A549 (cell line): Measurements from ENCODE around the gene LEO1. TPM values are rescaled to one million over a fixed set of nuclear protein-coding genes. Genes with fewer than 3 reads are reported as not detected.
A peak's percentile ranks its signal among the peaks of the same experiment; 100 is the strongest.

Experiments used
- ATAC-seq, 2 experiments: fragments of 200-7000 bp in 1 of 2; fragments of >200 bp in 1 of 2; cut with Nextera tagmentation in 1 of 2; cut with Tn5 transposase in 1 of 2; 3 replicates each; pipeline versions ENCODE4 v1.8.0 to v1.9.1; 2018 to 2020; ENCODE audit warnings: mild to moderate bottlenecking in 1 of 2, moderate library complexity in 1 of 2
- CTCF ChIA-PET: fragments of 300-600 bp; sonication (Branson Sonifier 250); formaldehyde crosslinking; extraction: SDS; loops from one replicate; lab custom pipeline; 2021; ENCODE audit warnings: antibody characterized with exemption, inconsistent platforms; lab: Yijun Ruan, JAX
- POLR2A ChIA-PET: fragments of 350-600 bp; formaldehyde crosslinking; extraction: SDS; loops from one replicate; lab custom pipeline; 2021; ENCODE audit warnings: antibody characterized with exemption, inconsistent platforms; lab: Yijun Ruan, JAX
- DNase-seq, 2 experiments: peaks; one replicate each; pipeline versions ENCODE4 v3.0.0 to v3.0.0-alpha.2; 2011 to 2016; ENCODE audit warnings: low read depth in 1 of 2, low spot score in 1 of 2
- FAIRE-seq: peaks from 2 replicates; lab custom pipeline; 2011; peaks lifted over from hg19 to GRCh38; lab: Jason Lieb, UNC
- H3K27ac ChIP-seq, 2 experiments: fragments of >200 bp; sonication (Bioruptor Twin); formaldehyde crosslinking; 3 replicates each; pipeline ENCODE4 v1.5.1; 2016 to 2017
- H3K4me1 ChIP-seq: fragments of >200 bp; sonication (Bioruptor Twin); formaldehyde crosslinking; 3 replicates; pipeline ENCODE4 v1.6.1; 2016
- H3K4me2 ChIP-seq: fragments of >200 bp; sonication (Bioruptor Twin); formaldehyde crosslinking; 3 replicates; pipeline ENCODE4 v1.6.1; 2016
- H3K4me3 ChIP-seq: fragments of >200 bp; sonication (Bioruptor Twin); formaldehyde crosslinking; 3 replicates; pipeline ENCODE4 v1.5.1; 2016
- H3K9me3 ChIP-seq: fragments of >200 bp; sonication (Bioruptor Twin); formaldehyde crosslinking; 3 replicates; pipeline ENCODE4 v1.6.1; 2016
- BHLHE40 ChIP-seq: IDR thresholded peaks from 2 replicates; pipeline ENCODE4 v1.6.1; 2012; ENCODE audit warnings: low read depth, low read length, inconsistent platforms
- CBX2 ChIP-seq: fragments of 200-600 bp; sonication (generic); IDR thresholded peaks from 2 replicates; pipeline ENCODE4 v1.6.1; 2016; ENCODE audit warnings: low read depth, mild to moderate bottlenecking, borderline replicate concordance
- CTCF ChIP-seq: fragments of >200 bp; sonication (Bioruptor Twin); formaldehyde crosslinking; IDR thresholded peaks from 3 replicates; pipeline ENCODE4 v1.5.1; 2016
- EHF ChIP-seq: fragments of 250-450 bp; sonication (Bioruptor Pico); IDR thresholded peaks from 2 replicates; pipeline ENCODE4 v1.5.0; 2020; ENCODE audit warnings: mild to moderate bottlenecking
- EP300 ChIP-seq, 2 experiments: fragments of >200 bp; sonication (Bioruptor Twin); formaldehyde crosslinking; IDR thresholded peaks; 2 replicates in 1 of 2; 3 replicates in 1 of 2; pipeline ENCODE4 v1.6.1; 2016 to 2017
- HES2 ChIP-seq: fragments of >200 bp; sonication (Bioruptor Twin); formaldehyde crosslinking; IDR thresholded peaks from 2 replicates; pipeline ENCODE4 v1.6.1; 2016
- HEYL ChIP-seq: fragments of 250-450 bp; sonication (Bioruptor Pico); IDR thresholded peaks from 2 replicates; pipeline ENCODE4 v1.8.0; 2021; ENCODE audit warnings: mild to moderate bottlenecking, moderate library complexity
- HOXB13 ChIP-seq: fragments of 250-450 bp; sonication (Bioruptor Pico); IDR thresholded peaks from 2 replicates; pipeline ENCODE4 v1.5.0; 2020; ENCODE audit warnings: low read depth, mild to moderate bottlenecking, moderate library complexity
- JUNB ChIP-seq: fragments of >200 bp; sonication (Bioruptor Twin); formaldehyde crosslinking; IDR thresholded peaks from 2 replicates; pipeline ENCODE4 v1.6.1; 2016
- KDM1A ChIP-seq: fragments of 200-600 bp; sonication (generic); IDR thresholded peaks from 2 replicates; pipeline ENCODE4 v1.6.1; 2016; ENCODE audit warnings: low read depth, mild to moderate bottlenecking
- KDM5A ChIP-seq: fragments of 200-600 bp; sonication (generic); IDR thresholded peaks from 2 replicates; pipeline ENCODE4 v1.6.1; 2016; ENCODE audit warnings: antibody characterized with exemption, mild to moderate bottlenecking
- MAX ChIP-seq: IDR thresholded peaks from 2 replicates; pipeline ENCODE4 v1.6.1; 2012
- MAZ ChIP-seq: fragments of 150-350 bp; IDR thresholded peaks from 2 replicates; pipeline ENCODE4 v1.6.1; 2014; ENCODE audit warnings: antibody characterized with exemption, low read depth, low read length, borderline replicate concordance
- NFE2L2 ChIP-seq: fragments of 150-350 bp; conservative IDR thresholded peaks from 2 replicates; pipeline ENCODE4 v1.6.1; 2014; ENCODE audit warnings: low read length
- NR3C1 ChIP-seq: fragments of >200 bp; sonication (Bioruptor Twin); formaldehyde crosslinking; IDR thresholded peaks from 3 replicates; pipeline ENCODE4 v1.6.1; 2017
- PBX3 ChIP-seq: IDR thresholded peaks from 2 replicates; pipeline ENCODE4 v1.6.1; 2012
- POLR2A ChIP-seq: IDR thresholded peaks from 2 replicates; pipeline ENCODE4 v1.6.1; 2012; ENCODE audit warnings: mild to moderate bottlenecking, low read length
- POLR2AphosphoS2 ChIP-seq: conservative IDR thresholded peaks from 2 replicates; pipeline ENCODE4 v1.6.1; 2012; ENCODE audit warnings: low read length, improper control_type of control experiment, inconsistent platforms
- RFX5 ChIP-seq: fragments of 450-650 bp; IDR thresholded peaks from 2 replicates; pipeline ENCODE4 v1.7.1; 2014; ENCODE audit warnings: antibody characterized with exemption, mild to moderate bottlenecking, moderate library complexity
- RNF2 ChIP-seq: fragments of 200-600 bp; sonication (generic); IDR thresholded peaks from 2 replicates; pipeline ENCODE4 v1.6.1; 2016; ENCODE audit warnings: low read depth, mild to moderate bottlenecking, antibody characterized with exemption, moderate library complexity, borderline replicate concordance
- SREBF2 ChIP-seq: fragments of 450-650 bp; IDR thresholded peaks from 2 replicates; pipeline ENCODE4 v1.6.1; 2014; ENCODE audit warnings: mild to moderate bottlenecking, moderate library complexity
- TFCP2L1 ChIP-seq: fragments of 250-450 bp; sonication (Bioruptor Pico); IDR thresholded peaks from 2 replicates; pipeline ENCODE4 v1.5.0; 2021; ENCODE audit warnings: mild to moderate bottlenecking
- TP53 ChIP-seq: fragments of 250-450 bp; sonication (Bioruptor Pico); IDR thresholded peaks from 2 replicates; pipeline ENCODE4 v1.5.0; 2021; ENCODE audit warnings: mild to moderate bottlenecking, moderate library complexity
- ZFP36 ChIP-seq: fragments of 450-650 bp; IDR thresholded peaks from 2 replicates; pipeline ENCODE4 v1.6.1; 2014; ENCODE audit warnings: borderline replicate concordance; ENCODE audit not compliant: partially characterized antibody
- WGBS: methylation state at CpG from one replicate; pipeline ENCODE4 v1.1.6; 2017; ENCODE audit errors: missing lambda C conversion rate; 5-methylcytosine and 5-hydroxymethylcytosine counted together
- polyA plus RNA-seq, 4 experiments: library from polyadenylated mRNA; depleted of rRNA in 3 of 4; stranded (reverse); fragments of >200 nt; fragmentation: RNase III in 1 of 4; extraction: RNeasy Plus Mini Kit Qiagen cat#74134 plus additional on column Dnase treatment in 1 of 4; gene quantifications; 2 replicates in 3 of 4; 3 replicates in 1 of 4; pipeline ENCODE4 v1.2.3, GENCODE V29; 2011 to 2017

The LEO1 gene
- polyA plus RNA-seq, 2 of the 4 experiments (the other 2 are of a cell fraction) = 22.3 to 60.3 TPM

GRCh38 chr15:51955504-51955903 lies 16.1 kb downstream of the LEO1 start:
- ChIA-PET CTCF (interaction anchor here (0.7 to 3.2 kb wide), 6 partner anchors 10 to 179 kb away, joined by 3 to 10 read pairs (median 4); partner anchors contain the start of gene LEO1), POLR2A (no interaction called here)
- FAIRE-seq = no peak
- no peaks in the 10 kb centered on the region for H3K9me3 ChIP-seq
- WGBS = 92% methylated on average over 3 of the region's 3 CpGs
- DNase-seq = no peak
- no peak overlapping the region for H3K4me3 ChIP-seq
- H3K4me2 ChIP-seq = no peak overlapping the region
- H3K4me1 ChIP-seq = peaks cover 7% of the 10 kb centered on the region
- H3K27ac ChIP-seq = no peak overlapping the region
- ATAC-seq = no peak; a peak in 1 of 6 replicates
- TF ChIP-seq SREBF2 (no peak), HOXB13 (no peak), RNF2 (no peak), EHF (CRISPR knock-in tag) (no peak), ZFP36 (no peak), HES2 (no peak), POLR2AphosphoS2 (no peak), KDM1A (no peak), CTCF (no peak), NR3C1 (no peak), MAZ (no peak)
- TF ChIP-seq, all 56 proteins: peak for 0

GRCh38 chr15:51952805-51953204 lies 18.8 kb downstream of the LEO1 start:
- Histone ChIP-seq H3K4me2 (no peak overlapping the region), H3K9me3 (no peaks in the 10 kb centered on the region), H3K4me3 (no peak overlapping the region), H3K4me1 (peaks cover 7% of the 10 kb centered on the region), H3K27ac (no peak overlapping the region; a peak in 1 of 6 replicates)
- no peak for ATAC-seq
- DNase-seq = no peak
- ChIA-PET CTCF (interaction anchor here (0.8 kb wide), 1 partner anchor 18 kb away, joined by 3 read pairs; no protein-coding TSS in a partner anchor), POLR2A (no interaction called here)
- peak; percentile 80 for FAIRE-seq
- WGBS = 72% methylated on average over 3 of the region's 3 CpGs
- TF ChIP-seq JUNB (no peak), HEYL (CRISPR knock-in tag) (no peak), PBX3 (no peak), MAX (no peak), ZFP36 (no peak), RFX5 (no peak), POLR2A (no peak), TFCP2L1 (CRISPR knock-in tag) (no peak), BHLHE40 (no peak), CBX2 (no peak), SREBF2 (no peak), TP53 (CRISPR knock-in tag) (no peak), NFE2L2 (no peak), KDM5A (no peak), EHF (CRISPR knock-in tag) (no peak)

GRCh38 chr15:51947124-51947523 lies 24.5 kb downstream of the LEO1 start:
- 33% methylated on average over 2 of the region's 2 CpGs for WGBS
- DNase-seq = no peak
- no peak for TF ChIP-seq EP300 (IDR thresholded peaks at IDR 0.05)
- peak in 1 of 2 experiments; percentile 12; a peak in 1 of 6 replicates for ATAC-seq
- Histone ChIP-seq H3K4me1 (no peaks in the 10 kb centered on the region), H3K4me3 (no peak overlapping the region), H3K27ac (no peak overlapping the region), H3K4me2 (no peak overlapping the region), H3K9me3 (no peaks in the 10 kb centered on the region)
- no peak for FAIRE-seq
- ChIA-PET CTCF (interaction anchor here (0.6 to 1.6 kb wide), 6 partner anchors 11 to 309 kb away, joined by 3 to 5 read pairs (median 3); no protein-coding TSS in a partner anchor), POLR2A (interaction anchor here (0.7 kb wide), 1 partner anchor 22 kb away, joined by 3 read pairs; no protein-coding TSS in a partner anchor)
